Gastroesophageal sphincter (tissue), 3 donors: ENCODE results near the gene SKOR2.

Experiments
- CTCF ChIP-seq, 4 experiments: fragments of 200-600 bp in 2 of 4; fragments of 450-650 bp in 2 of 4; sonication (generic) in 1 of 4; IDR thresholded peaks; one replicate each; pipeline ENCODE4 v1.5.1; 2017 to 2019; ENCODE audit warnings: antibody characterized with exemption in 4 of 4, mild to moderate bottlenecking in 2 of 4, moderate library complexity in 2 of 4
- EP300 ChIP-seq: sonication (generic); formaldehyde crosslinking; IDR thresholded peaks from one replicate; pipeline ENCODE4 v1.6.1; 2017; ENCODE audit warnings: antibody characterized with exemption, mild to moderate bottlenecking
- POLR2A ChIP-seq, 2 donors: fragments of 450-650 bp; IDR thresholded peaks; one replicate each; pipeline ENCODE4 v1.6.1; 2017; ENCODE audit warnings: antibody characterized with exemption in 2 of 2, mild to moderate bottlenecking in 2 of 2, moderate library complexity in 1 of 2
- POLR2AphosphoS5 ChIP-seq: sonication (generic); formaldehyde crosslinking; IDR thresholded peaks from one replicate; pipeline ENCODE4 v1.6.1; 2017; ENCODE audit warnings: antibody characterized with exemption

- no peak for TF ChIP-seq POLR2AphosphoS5
- no peak for TF ChIP-seq POLR2A (IDR thresholded peaks at IDR 0.05)
- TF ChIP-seq CTCF (IDR thresholded peaks at IDR 0.05), result no peak
- TF ChIP-seq EP300, result no peak
Observed at GRCh38 chr18:47263430-47264307, 12.2 kb upstream of the SKOR2 start.
